Stimulated activated CD8-positive, alpha-beta memory T cell treated with anti-CD3 and anti-CD28 coated beads, Interleukin-7, amount 100 ng/mL, for 1 hour (primary cell): Measurements from ENCODE around the gene NSF.

Experiments used
- DNase-seq, 2 donors: peaks; one replicate each; pipeline ENCODE4 v3.0.0-alpha.2; 2020; ENCODE audit warnings: low read depth in 2 of 2

NSF gene

GRCh38 chr17:46800573-46800972 is 210.1 kb downstream of the NSF start:
- no peak for DNase-seq

DNA sequence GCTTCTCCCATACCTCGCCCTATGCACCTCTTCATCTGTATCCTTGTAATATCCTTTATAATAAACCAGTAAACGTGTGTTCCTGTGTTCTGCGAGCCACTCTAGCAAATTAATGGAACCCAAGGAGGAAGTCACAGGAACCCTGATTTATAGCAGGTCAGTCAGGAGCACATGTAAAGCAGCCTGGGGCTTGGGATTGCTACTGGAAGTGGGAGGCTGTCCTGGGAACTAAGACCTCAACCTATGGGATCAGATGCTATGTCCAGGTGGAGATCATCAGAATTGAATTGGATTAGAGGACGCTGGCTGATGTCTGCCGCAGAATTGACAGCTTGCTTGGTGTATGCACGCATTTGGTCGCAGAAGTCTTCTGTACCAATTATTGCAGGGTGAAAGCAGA is 212.3 kb downstream of the NSF start:
- DNase-seq, result no peak

DNA sequence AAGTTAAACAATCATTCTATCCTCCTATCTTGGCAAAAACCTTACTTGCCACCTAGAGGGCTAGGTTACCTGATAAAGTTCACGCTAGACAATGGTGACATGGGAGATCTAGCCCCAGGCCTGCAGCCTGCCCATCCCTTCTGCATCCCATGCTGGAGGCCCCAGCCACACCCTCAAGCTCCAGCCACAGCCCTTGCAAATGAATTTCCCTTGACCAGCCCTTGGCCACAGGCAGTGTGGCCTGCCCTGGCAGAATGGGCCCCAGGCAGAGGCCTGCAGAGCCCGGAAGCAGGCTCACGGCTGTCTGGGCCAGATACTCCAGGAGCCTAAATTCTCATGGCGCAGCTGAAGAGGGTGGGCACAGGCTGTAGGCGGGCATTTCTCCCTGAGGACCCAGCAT is 213.1 kb downstream of the NSF start:
- DNase-seq, result no peak

GRCh38 chr17:46805771-46806170 is 215.3 kb downstream of the NSF start:
- DNase-seq, result no peak
